Karpas-422 (cell line): ENCODE results near the gene SOCS1. TPM values are rescaled to one million over a fixed set of nuclear protein-coding genes. Genes with fewer than 3 reads are reported as not detected.

Experiments
- DNase-seq: peaks from one replicate; pipeline ENCODE4 v3.0.0-alpha.2; 2015
- H2AFZ ChIP-seq: fragments of 200-600 bp; sonication (generic); 2 replicates; pipeline ENCODE4 v1.6.1; 2014; ENCODE audit warnings: antibody characterized with exemption, low read length, mixed read lengths
- H3K27ac ChIP-seq: fragments of 200-600 bp; sonication (generic); 2 replicates; pipeline ENCODE4 v1.5.1; 2014; ENCODE audit warnings: mild to moderate bottlenecking, low read length, moderate library complexity
- H3K27me3 ChIP-seq: fragments of 200-600 bp; sonication (generic); 2 replicates; pipeline ENCODE4 v1.6.1; 2014; ENCODE audit warnings: low read length, mixed read lengths
- H3K36me3 ChIP-seq: fragments of 200-600 bp; sonication (generic); 2 replicates; pipeline ENCODE4 v1.6.1; 2014; ENCODE audit warnings: low read length, mixed read lengths; ENCODE audit not compliant: insufficient read depth
- H3K4me1 ChIP-seq: fragments of 200-600 bp; sonication (generic); 2 replicates; pipeline ENCODE4 v1.6.1; 2014; ENCODE audit warnings: mild to moderate bottlenecking, low read length, mixed read lengths
- H3K4me2 ChIP-seq: fragments of 200-600 bp; sonication (generic); 2 replicates; pipeline ENCODE4 v1.6.1; 2014; ENCODE audit warnings: low read length, low read depth, mild to moderate bottlenecking; ENCODE audit not compliant: poor library complexity, severe bottlenecking
- H3K4me3 ChIP-seq: fragments of 200-600 bp; sonication (generic); 2 replicates; pipeline ENCODE4 v1.5.1; 2014; ENCODE audit warnings: mild to moderate bottlenecking, antibody characterized with exemption, low read length, mixed read lengths
- H3K79me2 ChIP-seq: fragments of 200-600 bp; sonication (generic); 2 replicates; pipeline ENCODE4 v1.6.1; 2014; ENCODE audit warnings: mild to moderate bottlenecking, low read length, mixed read lengths
- H3K9ac ChIP-seq: fragments of 200-600 bp; sonication (generic); 2 replicates; pipeline ENCODE4 v1.6.0; 2014; ENCODE audit warnings: low read length
- H3K9me2 ChIP-seq: fragments of 200-600 bp; sonication (generic), shearing (Covaris generic); replicated peaks from 2 replicates; pipeline ENCODE4 v1.6.0; 2014; ENCODE audit warnings: mild to moderate bottlenecking, low read length, moderate library complexity; ENCODE audit not compliant: insufficient read depth
- H3K9me3 ChIP-seq: fragments of 300-700, 200-600 bp; sonication (generic); 2 replicates; pipeline ENCODE4 v1.6.1; 2014; ENCODE audit warnings: low read length, mixed read lengths
- H4K20me1 ChIP-seq: fragments of 200-600 bp; sonication (generic); 2 replicates; pipeline ENCODE4 v1.6.1; 2014; ENCODE audit warnings: mild to moderate bottlenecking, antibody characterized with exemption, low read length, low read depth; ENCODE audit not compliant: insufficient read depth
- total RNA-seq: library from RNA; depleted of rRNA; stranded (reverse); fragments of >200 nt; shearing (Covaris generic); gene quantifications from 2 replicates; pipeline ENCODE4 v1.2.3, GENCODE V29; 2014; ENCODE audit warnings: low replicate concordance

SOCS1 gene
- total RNA-seq, 1 experiment from 2014 or later: 2.9 TPM

DNA sequence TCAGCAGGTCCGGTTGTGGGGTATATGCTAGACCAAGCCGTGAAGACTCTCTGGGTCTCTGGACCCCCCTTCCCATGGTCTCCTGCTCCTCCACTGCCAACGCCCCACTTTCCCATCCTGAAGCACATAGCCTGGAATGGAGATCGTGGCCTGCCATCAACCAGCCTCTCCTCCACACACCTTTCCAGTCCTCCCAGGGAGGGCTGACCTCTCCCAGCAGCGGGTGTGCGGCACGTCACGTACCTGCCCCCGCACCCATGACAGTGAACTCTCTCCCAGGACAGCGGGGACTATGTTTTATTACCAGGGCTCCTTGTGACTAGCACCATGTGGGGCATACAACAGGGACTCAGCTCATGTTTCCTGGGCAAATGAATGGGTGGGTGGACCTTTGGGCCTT is 15.6 kb upstream of the SOCS1 start:
- Histone ChIP-seq H2AFZ (no peak overlapping the region), H3K4me1 (no peaks in the 10 kb centered on the region), H3K4me3 (no peak overlapping the region), H3K27ac (no peak overlapping the region), H3K27me3 (no peaks in the 10 kb centered on the region), H3K9me3 (no peaks in the 10 kb centered on the region), H3K9ac (no peak overlapping the region), H3K36me3 (no peaks in the 10 kb centered on the region), H4K20me1 (no peaks in the 10 kb centered on the region), H3K79me2 (no peaks in the 10 kb centered on the region), H3K4me2 (no peak overlapping the region), H3K9me2 (no peaks in the 10 kb centered on the region)
- no peak for DNase-seq

- Histone ChIP-seq H3K27ac (no peak overlapping the region), H3K9me3 (no peaks in the 10 kb centered on the region), H3K4me3 (no peak overlapping the region), H3K79me2 (no peaks in the 10 kb centered on the region), H2AFZ (no peak overlapping the region), H3K9ac (no peak overlapping the region), H4K20me1 (no peaks in the 10 kb centered on the region), H3K27me3 (no peaks in the 10 kb centered on the region), H3K36me3 (no peaks in the 10 kb centered on the region), H3K9me2 (no peaks in the 10 kb centered on the region), H3K4me2 (no peak overlapping the region), H3K4me1 (no peaks in the 10 kb centered on the region)
- DNase-seq: no peak
Observed at GRCh38 chr16:11270602-11271162, 14.7 kb upstream of the SOCS1 start.

GRCh38 chr16:11268921-11269375 is 12.9 kb upstream of the SOCS1 start, which contains the start of gene TNP2:
TSS of gene TNP2 (minus strand) at chr16:11269325. CDS start at chr16:11269262, 63 bp downstream.
- Histone ChIP-seq H3K4me2 (no peak within 1 kb of the TSS), H3K27ac (no peak within 1 kb of the TSS), H2AFZ (no peak within 1 kb of the TSS), H3K9ac (no peak within 1 kb of the TSS), H3K27me3 (no peaks in the 10 kb centered on the region), H3K4me3 (no peak within 1 kb of the TSS), H3K4me1 (no peaks in the 10 kb centered on the region), H3K9me2 (no peaks in the 10 kb centered on the region), H4K20me1 (no peaks in the 10 kb centered on the region), H3K79me2 (no peaks in the 10 kb centered on the region), H3K9me3 (no peaks in the 10 kb centered on the region), H3K36me3 (no peaks in the 10 kb centered on the region)
- no peak for DNase-seq

DNA sequence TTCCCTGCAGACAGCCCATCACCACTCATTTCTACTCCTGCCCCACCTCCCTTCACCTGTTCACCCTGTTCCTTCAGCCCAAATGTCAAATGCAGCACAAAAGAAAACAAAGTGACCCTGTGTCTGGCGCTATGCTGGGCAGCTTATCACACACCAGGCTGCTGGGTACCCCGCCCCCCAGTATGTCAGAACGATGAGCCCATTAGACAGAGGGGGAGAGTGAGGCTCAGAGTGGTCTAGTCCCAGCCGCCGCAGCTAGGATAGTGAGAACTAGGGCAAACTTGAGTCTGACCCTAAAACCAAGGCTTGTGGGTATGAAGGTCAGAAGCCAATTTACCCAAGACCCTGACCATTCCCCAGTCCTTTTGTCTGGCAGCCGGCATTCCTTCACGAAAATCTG is 9.1 kb upstream of the SOCS1 start:
- no peak for DNase-seq
- Histone ChIP-seq H2AFZ (no peak overlapping the region), H3K9ac (no peak overlapping the region), H3K4me2 (no peak overlapping the region), H3K36me3 (no peaks in the 10 kb centered on the region), H3K79me2 (no peaks in the 10 kb centered on the region), H3K4me3 (no peak overlapping the region), H3K9me2 (no peaks in the 10 kb centered on the region), H3K9me3 (no peaks in the 10 kb centered on the region), H4K20me1 (no peaks in the 10 kb centered on the region), H3K27ac (no peak overlapping the region), H3K27me3 (no peaks in the 10 kb centered on the region), H3K4me1 (no peaks in the 10 kb centered on the region)

GRCh38 chr16:11264155-11264832 is 8.3 kb upstream of the SOCS1 start:
- peaks cover under 1% of the 10 kb centered on the region; the same call in 1 of the 2 replicates for H3K4me1 ChIP-seq
- no peaks in the 10 kb centered on the region for H4K20me1 ChIP-seq
- no peaks in the 10 kb centered on the region for H3K27me3 ChIP-seq
- no peak overlapping the region for H2AFZ ChIP-seq
- no peak overlapping the region for H3K9ac ChIP-seq
- DNase-seq: no peak
- H3K4me3 ChIP-seq: no peak overlapping the region
- no peaks in the 10 kb centered on the region for H3K79me2 ChIP-seq
- no peak overlapping the region for H3K4me2 ChIP-seq
- no peak overlapping the region for H3K27ac ChIP-seq
- no peaks in the 10 kb centered on the region for H3K36me3 ChIP-seq
- no peaks in the 10 kb centered on the region for H3K9me2 ChIP-seq
- H3K9me3 ChIP-seq: no peaks in the 10 kb centered on the region

GRCh38 chr16:11263737-11264136 is 7.7 kb upstream of the SOCS1 start:
- no peak overlapping the region for H2AFZ ChIP-seq
- H3K9ac ChIP-seq: no peak overlapping the region
- H3K27ac ChIP-seq: no peak overlapping the region
- H3K4me3 ChIP-seq: no peak overlapping the region
- no peak for DNase-seq
- no peaks in the 10 kb centered on the region for H3K9me3 ChIP-seq
- H3K4me1 ChIP-seq: peaks cover 6% of the 10 kb centered on the region; the same call in 1 of the 2 replicates
- no peak overlapping the region for H3K4me2 ChIP-seq
- no peaks in the 10 kb centered on the region for H3K36me3 ChIP-seq
- no peaks in the 10 kb centered on the region for H3K79me2 ChIP-seq
- H3K27me3 ChIP-seq: no peaks in the 10 kb centered on the region
- H4K20me1 ChIP-seq: no peaks in the 10 kb centered on the region
- H3K9me2 ChIP-seq: no peaks in the 10 kb centered on the region

- Histone ChIP-seq H3K36me3 (no peaks in the 10 kb centered on the region), H3K79me2 (no peaks in the 10 kb centered on the region), H3K9ac (no peak overlapping the region), H3K4me3 (no peak overlapping the region), H3K4me2 (no peak overlapping the region), H3K4me1 (peaks cover 7% of the 10 kb centered on the region; the same call in 1 of the 2 replicates), H4K20me1 (no peaks in the 10 kb centered on the region), H2AFZ (no peak overlapping the region), H3K27ac (no peak overlapping the region), H3K9me3 (no peaks in the 10 kb centered on the region), H3K9me2 (no peaks in the 10 kb centered on the region), H3K27me3 (no peaks in the 10 kb centered on the region)
- no peak for DNase-seq
Observed at GRCh38 chr16:11262915-11263314, 6.9 kb upstream of the SOCS1 start.

DNA sequence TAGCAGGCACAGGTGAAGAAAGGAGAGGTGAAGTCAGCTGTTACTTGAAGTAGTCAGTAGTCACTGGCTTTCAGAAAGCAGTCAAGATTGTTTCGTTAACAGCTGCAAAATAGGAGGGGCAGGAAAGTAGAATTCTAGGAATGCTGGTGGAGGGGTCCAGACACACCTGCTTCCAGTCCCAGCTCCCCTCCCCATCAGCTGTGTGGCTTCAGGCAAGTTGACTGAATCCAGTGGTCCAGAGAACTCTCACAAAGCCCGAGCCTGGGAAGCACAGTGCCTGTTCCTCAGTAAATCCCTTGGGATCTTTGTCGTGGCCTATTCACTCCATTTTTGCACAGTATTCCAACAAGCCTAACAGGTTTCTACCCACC is 4.6 kb upstream of the SOCS1 start:
- no peak for DNase-seq

More for the DNA sequence above, 4.6 kb upstream of the SOCS1 start:
- Histone ChIP-seq H3K9me3 (no peaks in the 10 kb centered on the region), H3K4me2 (no peak overlapping the region), H3K4me3 (no peak overlapping the region), H3K79me2 (no peaks in the 10 kb centered on the region), H3K27ac (no peak overlapping the region), H4K20me1 (no peaks in the 10 kb centered on the region), H3K36me3 (no peaks in the 10 kb centered on the region), H2AFZ (no peak overlapping the region), H3K4me1 (peaks cover 19% of the 10 kb centered on the region), H3K9me2 (no peaks in the 10 kb centered on the region), H3K27me3 (no peaks in the 10 kb centered on the region), H3K9ac (no peak overlapping the region)
